ENCODE measurements around the gene BZW1. TPM values are rescaled to one million over a fixed set of nuclear protein-coding genes. Genes with fewer than 3 reads are reported as not detected.
"Not testable (repeated sequence)": the region's sequence is repeated elsewhere in the genome, so short reads cannot be mapped to it uniquely, and the experiment has no call there.

Gene BZW1
- total RNA-seq, 1 donor from 2014 or later: 233 TPM

GRCh38 chr2:200812122-200813022 lies 662 bp downstream of the BZW1 start:
- Mint-ChIP-seq H3K27me3 (ENCODE audit: low read depth) (no peaks in the 10 kb centered on the region), H3K4me3 (peak overlapping the region; percentile 92), H3K36me3 (peaks cover 28% of the 10 kb centered on the region), H3K27ac (peak overlapping the region; percentile 96), H3K9me3 (no peaks in the 10 kb centered on the region), H3K4me1 (peaks cover 25% of the 10 kb centered on the region)
- TF ChIP-seq CTCF (IDR thresholded peaks at IDR 0.05; ENCODE audit: unreplicated experiment): peak; percentile 40
- DNase-seq (ENCODE audit: low spot score in 2 of 2, unreplicated experiment in 2 of 2): peak; percentile 40 to 72

- no peak for TF ChIP-seq CTCF (IDR thresholded peaks at IDR 0.05; ENCODE audit: unreplicated experiment)
- Mint-ChIP-seq H3K9me3 (no peaks in the 10 kb centered on the region), H3K27ac (peak overlapping the region; percentile 26), H3K27me3 (ENCODE audit: low read depth) (no peaks in the 10 kb centered on the region), H3K4me1 (peaks cover 25% of the 10 kb centered on the region), H3K36me3 (peaks cover 40% of the 10 kb centered on the region), H3K4me3 (no peak overlapping the region)
- DNase-seq (ENCODE audit: low spot score in 2 of 2, unreplicated experiment in 2 of 2): no peak
Measured at GRCh38 chr2:200814276-200814815, 2.6 kb downstream of the BZW1 start.

- no peaks in the 10 kb centered on the region for H3K9me3 Mint-ChIP-seq
- DNase-seq (ENCODE audit: low spot score in 2 of 2, unreplicated experiment in 2 of 2): no peak
- no peak for TF ChIP-seq CTCF (IDR thresholded peaks at IDR 0.05; ENCODE audit: unreplicated experiment)
- H3K27ac Mint-ChIP-seq: no peak overlapping the region
- no peaks in the 10 kb centered on the region for H3K27me3 Mint-ChIP-seq (ENCODE audit: low read depth)
- H3K4me3 Mint-ChIP-seq: no peak overlapping the region
- peaks cover 40% of the 10 kb centered on the region for H3K36me3 Mint-ChIP-seq
- H3K4me1 Mint-ChIP-seq: peaks cover 24% of the 10 kb centered on the region
Measured at GRCh38 chr2:200814917-200815316, 3.2 kb downstream of the BZW1 start.

- H3K36me3 Mint-ChIP-seq: peaks cover 48% of the 10 kb centered on the region
- not testable (repeated sequence) for H3K9me3 Mint-ChIP-seq; DNase-seq (ENCODE audit: low spot score in 2 of 2, unreplicated experiment in 2 of 2); H3K4me1 Mint-ChIP-seq; H3K27ac Mint-ChIP-seq; H3K27me3 Mint-ChIP-seq (ENCODE audit: low read depth); H3K4me3 Mint-ChIP-seq
Measured at GRCh38 chr2:200818732-200819131, 7.0 kb downstream of the BZW1 start.

- H3K36me3 Mint-ChIP-seq: peaks cover 35% of the 10 kb centered on the region
- H3K27ac Mint-ChIP-seq: no peak overlapping the region
- no peaks in the 10 kb centered on the region for H3K27me3 Mint-ChIP-seq (ENCODE audit: low read depth)
- H3K4me1 Mint-ChIP-seq: peaks cover under 1% of the 10 kb centered on the region
- no peaks in the 10 kb centered on the region for H3K9me3 Mint-ChIP-seq
- no peak for DNase-seq (ENCODE audit: low spot score in 2 of 2, unreplicated experiment in 2 of 2)
- H3K4me3 Mint-ChIP-seq: no peak overlapping the region
- TF ChIP-seq CTCF (IDR thresholded peaks at IDR 0.05; ENCODE audit: unreplicated experiment): no peak
Measured at GRCh38 chr2:200820573-200821234, 9.0 kb downstream of the BZW1 start.
